GM21825 (cell line): ENCODE data around the gene PNPLA7.

Source experiments
- ATAC-seq: cut with Tn5 transposase; IDR thresholded peaks from one replicate; pipeline ENCODE4 v1.9.1; 2021; ENCODE audit warnings: mild to moderate bottlenecking, moderate library complexity; ENCODE audit not compliant: unreplicated experiment

PNPLA7 gene

GRCh38 chr9:137462986-137463930 lies 86.9 kb downstream of the PNPLA7 start:
- ATAC-seq: no peak

GRCh38 chr9:137462396-137462985 lies 87.7 kb downstream of the PNPLA7 start:
- ATAC-seq: no peak

GRCh38 chr9:137461663-137462395 lies 88.4 kb downstream of the PNPLA7 start:
- ATAC-seq: peak; percentile 40

- no peak for ATAC-seq
These were observed 88.9 kb downstream of the PNPLA7 start for GRCh38 chr9:137461316-137461662.

- no peak for ATAC-seq
These were observed 89.6 kb downstream of the PNPLA7 start for GRCh38 chr9:137460363-137461315.

GRCh38 chr9:137459601-137460362 lies 90.4 kb downstream of the PNPLA7 start:
- no peak for ATAC-seq

GRCh38 chr9:137459152-137459600 lies 91.0 kb downstream of the PNPLA7 start, which contains the start of gene NSMF:
TSS of gene NSMF (minus strand) at chr9:137459334. CDS start at chr9:137459102, 232 bp downstream.
- ATAC-seq: peak; percentile 57

GRCh38 chr9:137458194-137459151 lies 91.7 kb downstream of the PNPLA7 start:
- peak; percentile 9 for ATAC-seq

GRCh38 chr9:137457406-137458193 lies 92.6 kb downstream of the PNPLA7 start:
- ATAC-seq: no peak

GRCh38 chr9:137456864-137457405 lies 93.3 kb downstream of the PNPLA7 start:
- no peak for ATAC-seq

- ATAC-seq: no peak
These were observed 93.9 kb downstream of the PNPLA7 start for GRCh38 chr9:137456061-137456863.

- ATAC-seq: no peak
These were observed 94.7 kb downstream of the PNPLA7 start for GRCh38 chr9:137455359-137455991.

GRCh38 chr9:137454597-137455358 lies 95.4 kb downstream of the PNPLA7 start:
- ATAC-seq: no peak

GRCh38 chr9:137454145-137454596 lies 96.0 kb downstream of the PNPLA7 start:
- no peak for ATAC-seq

GRCh38 chr9:137453643-137454081 lies 96.5 kb downstream of the PNPLA7 start:
- no peak for ATAC-seq
